Gastrocnemius medialis (tissue), 4 donors: ENCODE results near the gene TMEM213. TPM values are rescaled to one million over a fixed set of nuclear protein-coding genes. Genes with fewer than 3 reads are reported as not detected.

Source experiments
- ATAC-seq, 2 donors: fragments of 150-250 bp; one replicate each; pipeline ENCODE4 v1.9.1; 2016
- DNase-seq, 2 donors: peaks; one replicate each; pipeline ENCODE4 v3.0.0-alpha.2; 2019
- H3K27ac ChIP-seq, 4 donors: fragments of 200-600 bp; sonication (generic); 1 replicate in 1 of 4; 2 replicates in 3 of 4; pipeline ENCODE4 v1.5.1; 2016 to 2018; ENCODE audit warnings: mild to moderate bottlenecking in 2 of 4, moderate library complexity in 1 of 4
- H3K27me3 ChIP-seq, 3 donors: fragments of 200-600 bp; sonication (generic) in 2 of 3; 1 replicate in 1 of 3; 2 replicates in 2 of 3; pipeline versions ENCODE4 v1.5.1 to v1.6.0; 2016 to 2019; ENCODE audit warnings: mild to moderate bottlenecking in 1 of 3, moderate library complexity in 1 of 3
- H3K36me3 ChIP-seq, 2 donors: fragments of 200-600 bp; sonication (generic) in 1 of 2; one replicate each; pipeline ENCODE4 v1.5.1; 2017 to 2018
- H3K4me1 ChIP-seq, 2 donors: fragments of 200-600 bp; sonication (generic) in 1 of 2; one replicate each; pipeline ENCODE4 v1.5.1; 2016 to 2017; ENCODE audit warnings: mild to moderate bottlenecking in 2 of 2
- H3K4me3 ChIP-seq, 4 donors: fragments of 200-600 bp; sonication (generic) in 3 of 4; 1 replicate in 1 of 4; 2 replicates in 3 of 4; pipeline ENCODE4 v1.5.1; 2016 to 2019; ENCODE audit warnings: mild to moderate bottlenecking in 2 of 4
- H3K9me3 ChIP-seq, 3 donors: fragments of 200-600 bp; sonication (generic) in 2 of 3; 1 replicate in 1 of 3; 2 replicates in 2 of 3; pipeline ENCODE4 v1.5.1; 2016 to 2019
- CTCF ChIP-seq, 5 experiments: fragments of 450-650 bp in 3 of 5; fragments of 200-600 bp in 2 of 5; sonication (generic) in 2 of 5; IDR thresholded peaks in 4 of 5; conservative IDR thresholded peaks in 1 of 5; 1 replicate in 4 of 5; 2 replicates in 1 of 5; pipeline ENCODE4 v1.5.1; 2016 to 2019; ENCODE audit warnings: antibody characterized with exemption in 5 of 5, mild to moderate bottlenecking in 3 of 5, moderate library complexity in 3 of 5
- POLR2A ChIP-seq, 2 donors: fragments of 450-650 bp; IDR thresholded peaks; one replicate each; pipeline ENCODE4 v1.6.1; 2017; ENCODE audit warnings: antibody characterized with exemption in 2 of 2, mild to moderate bottlenecking in 2 of 2, moderate library complexity in 2 of 2
- in situ Hi-C, 4 donors: fragments of 200-750 bp; cut with MboI; loops; one replicate each; pipeline versions ENCODE4 v1.15.0 to v1.8.0; 2017; ENCODE audit warnings: low sequenced_read_pairs in 4 of 4
- intact Hi-C: fragments of 100-400 bp; cut with DNase I; formaldehyde crosslinking; loops from one replicate; pipeline ENCODE4 v1.15.1; 2023; ENCODE audit warnings: low total_unique reads
- total RNA-seq, 4 donors: library from RNA; depleted of rRNA; stranded (reverse); fragments of >200 nt; gene quantifications; one replicate each; pipeline versions ENCODE4 v1.1.0 to v1.2.3, GENCODE V29; 2016

TMEM213 gene
- total RNA-seq, 4 donors from 2014 or later, result not detected

- no peaks in the 10 kb centered on the region for H3K27me3 ChIP-seq
- H3K4me3 ChIP-seq, result no peak overlapping the region
- no peaks in the 10 kb centered on the region for H3K9me3 ChIP-seq
- intact Hi-C loops, result no loop called here
- no peaks in the 10 kb centered on the region for H3K36me3 ChIP-seq
- in situ Hi-C loops, result no loop called here
- no peak overlapping the region for H3K27ac ChIP-seq
- H3K4me1 ChIP-seq, result no peaks in the 10 kb centered on the region
- TF ChIP-seq CTCF (IDR thresholded peaks at IDR 0.05 in 4 of 5, conservative IDR thresholded peaks at IDR 0.05 in 1 of 5) (no peak), POLR2A (IDR thresholded peaks at IDR 0.05) (no peak)
- DNase-seq (no peak), ATAC-seq (no peak)
Observed at GRCh38 chr7:138773176-138773575, 24.6 kb upstream of the TMEM213 start.

GRCh38 chr7:138773817-138774216 lies 24.0 kb upstream of the TMEM213 start:
- Histone ChIP-seq H3K9me3 (no peaks in the 10 kb centered on the region), H3K27me3 (no peaks in the 10 kb centered on the region), H3K4me3 (no peak overlapping the region), H3K27ac (no peak overlapping the region), H3K4me1 (no peaks in the 10 kb centered on the region), H3K36me3 (no peaks in the 10 kb centered on the region)
- in situ Hi-C loops (no loop called here), intact Hi-C loops (no loop called here)
- TF ChIP-seq POLR2A (IDR thresholded peaks at IDR 0.05) (no peak), CTCF (IDR thresholded peaks at IDR 0.05 in 4 of 5, conservative IDR thresholded peaks at IDR 0.05 in 1 of 5) (no peak)
- DNase-seq (no peak), ATAC-seq (no peak)

- H3K4me3 ChIP-seq, result no peak overlapping the region
- intact Hi-C loops, result no loop called here
- in situ Hi-C loops, result no loop called here
- no peak for DNase-seq
- H3K9me3 ChIP-seq, result no peaks in the 10 kb centered on the region
- no peaks in the 10 kb centered on the region for H3K27me3 ChIP-seq
- no peaks in the 10 kb centered on the region for H3K36me3 ChIP-seq
- no peak overlapping the region for H3K27ac ChIP-seq
- TF ChIP-seq CTCF (IDR thresholded peaks at IDR 0.05 in 4 of 5, conservative IDR thresholded peaks at IDR 0.05 in 1 of 5) (no peak), POLR2A (IDR thresholded peaks at IDR 0.05) (no peak)
- no peak for ATAC-seq
- H3K4me1 ChIP-seq, result no peaks in the 10 kb centered on the region
Observed at GRCh38 chr7:138776166-138776833, 21.5 kb upstream of the TMEM213 start.

GRCh38 chr7:138781004-138781403 lies 16.8 kb upstream of the TMEM213 start:
- H3K4me3 ChIP-seq, result no peak overlapping the region
- no peaks in the 10 kb centered on the region for H3K9me3 ChIP-seq
- H3K27me3 ChIP-seq, result no peaks in the 10 kb centered on the region
- no peaks in the 10 kb centered on the region for H3K4me1 ChIP-seq
- no peak for DNase-seq
- H3K27ac ChIP-seq, result no peak overlapping the region
- no peaks in the 10 kb centered on the region for H3K36me3 ChIP-seq
- in situ Hi-C loops, result no loop called here
- intact Hi-C loops, result no loop called here
- TF ChIP-seq CTCF (IDR thresholded peaks at IDR 0.05 in 4 of 5, conservative IDR thresholded peaks at IDR 0.05 in 1 of 5), result no peak
- TF ChIP-seq POLR2A (IDR thresholded peaks at IDR 0.05), result no peak
- ATAC-seq, result no peak

- TF ChIP-seq CTCF (IDR thresholded peaks at IDR 0.05 in 4 of 5, conservative IDR thresholded peaks at IDR 0.05 in 1 of 5), result no peak
- TF ChIP-seq POLR2A (IDR thresholded peaks at IDR 0.05), result no peak
- no peaks in the 10 kb centered on the region for H3K4me1 ChIP-seq
- H3K9me3 ChIP-seq, result no peaks in the 10 kb centered on the region
- H3K4me3 ChIP-seq, result no peak overlapping the region
- no peaks in the 10 kb centered on the region for H3K27me3 ChIP-seq
- DNase-seq (no peak), ATAC-seq (no peak)
- H3K36me3 ChIP-seq, result no peaks in the 10 kb centered on the region
- intact Hi-C loops (no loop called here), in situ Hi-C loops (no loop called here)
- H3K27ac ChIP-seq, result no peak overlapping the region
Observed at GRCh38 chr7:138784692-138785091, 13.1 kb upstream of the TMEM213 start.
